T-cell (primary cell): ENCODE results near the gene ZNF774. TPM values are rescaled to one million over a fixed set of nuclear protein-coding genes. Genes with fewer than 3 reads are reported as not detected.

ENCODE experiments used
- ATAC-seq, 4 experiments: fragments of 200-7000 bp in 3 of 4; fragments of 150-1000 bp in 1 of 4; cut with Tn5 transposase; replicated peaks in 1 of 4; 1 replicate in 3 of 4; 2 replicates in 1 of 4; pipeline ENCODE4 v1.10.0; 2021; ENCODE audit warnings: moderate library complexity in 3 of 4, mild to moderate bottlenecking in 2 of 4, moderate number of reproducible peaks in 1 of 4
- CTCF ChIA-PET, 2 donors: fragments of 300-600 bp; sonication (Branson Sonifier 250); formaldehyde crosslinking; loops; one replicate each; lab custom pipeline; 2022; ENCODE audit warnings: antibody characterized with exemption in 2 of 2; lab: Charles Lee
- POLR2A ChIA-PET, 2 donors: fragments of 300-600 bp; sonication (Branson Sonifier 250); formaldehyde crosslinking; loops; one replicate each; lab custom pipeline; 2022; ENCODE audit warnings: antibody characterized with exemption in 2 of 2; lab: Charles Lee
- DNase-seq, 35 experiments: peaks; one replicate each; pipeline versions ENCODE4 v3.0.0 to v3.0.0-alpha.2; 2013 to 2023
- H3K27ac ChIP-seq: one replicate; pipeline ENCODE4 v1.5.1; 2013; ENCODE audit warnings: low read length
- H3K27me3 ChIP-seq, 2 experiments: replicated peaks in 1 of 2; 1 replicate in 1 of 2; 2 replicates in 1 of 2; pipeline versions ENCODE4 v1.6.1 to v1.7.0; 2013; ENCODE audit warnings: low read length in 1 of 2, mixed read lengths in 1 of 2; ENCODE audit not compliant: control insufficient read depth in 2 of 2, insufficient read depth in 2 of 2; ENCODE audit errors: extremely low read depth in 1 of 2
- H3K36me3 ChIP-seq, 2 donors: 1 replicate in 1 of 2; 2 replicates in 1 of 2; pipeline versions ENCODE4 v1.6.1 to v1.7.0; 2013; ENCODE audit warnings: low read length in 1 of 2; ENCODE audit not compliant: control insufficient read depth in 2 of 2, insufficient read depth in 1 of 2; ENCODE audit errors: extremely low read depth in 1 of 2
- H3K4me1 ChIP-seq, 2 experiments: 1 replicate in 1 of 2; 2 replicates in 1 of 2; pipeline versions ENCODE4 v1.6.1 to v1.7.0; 2013; ENCODE audit warnings: low read length in 2 of 2, mixed read lengths in 1 of 2; ENCODE audit not compliant: insufficient read depth in 2 of 2, control insufficient read depth in 1 of 2; ENCODE audit errors: extremely low read depth in 1 of 2
- H3K4me3 ChIP-seq, 2 donors: 1 replicate in 1 of 2; 2 replicates in 1 of 2; pipeline versions ENCODE4 v1.5.1 to v1.7.0; 2013; ENCODE audit warnings: mild to moderate bottlenecking in 2 of 2, low read length in 1 of 2, moderate library complexity in 1 of 2; ENCODE audit not compliant: control insufficient read depth in 1 of 2; ENCODE audit errors: extremely low read depth in 1 of 2
- H3K9me3 ChIP-seq: 2 replicates; pipeline ENCODE4 v1.7.0; 2013
- H3K27ac Mint-ChIP-seq, 2 donors: one replicate each; pipeline ENCODE4 v1.8.0; 2020 to 2021; ENCODE audit warnings: mild to moderate bottlenecking in 2 of 2, mixed read lengths in 2 of 2
- H3K27me3 Mint-ChIP-seq, 2 donors: one replicate each; pipeline ENCODE4 v1.8.0; 2021 to 2022; ENCODE audit warnings: mixed read lengths in 2 of 2
- H3K36me3 Mint-ChIP-seq: one replicate; pipeline ENCODE4 v1.8.0; 2021; ENCODE audit warnings: mixed read lengths
- H3K4me1 Mint-ChIP-seq, 3 donors: one replicate each; pipeline ENCODE4 v1.8.0; 2020 to 2022; ENCODE audit warnings: mixed read lengths in 3 of 3, mild to moderate bottlenecking in 1 of 3
- H3K4me3 Mint-ChIP-seq, 3 donors: one replicate each; pipeline ENCODE4 v1.8.0; 2020 to 2022; ENCODE audit warnings: mild to moderate bottlenecking in 3 of 3, mixed read lengths in 3 of 3, moderate library complexity in 3 of 3
- H3K9me3 Mint-ChIP-seq, 3 donors: one replicate each; pipeline ENCODE4 v1.8.0; 2020 to 2022; ENCODE audit warnings: mixed read lengths in 3 of 3
- WGBS: methylation state at CpG from one replicate; pipeline ENCODE4 v1.1.5; 2013; ENCODE audit warnings: missing lambda C conversion rate; ENCODE audit not compliant: insufficient coverage; 5-methylcytosine and 5-hydroxymethylcytosine counted together
- total RNA-seq, 35 experiments: library from RNA in 6 of 35; stranded (reverse) in 6 of 35; fragments of 120-200 nt in 1 of 35; gene quantifications; one replicate each; pipeline versions ENCODE4 v1.2.1 to v1.2.4 and lab custom pipeline; 2013 to 2026

The ZNF774 gene
- total RNA-seq, 5 donors from 2014 or later (not counting 1 experiment from before 2014, with no cell fraction given) = 0.61 to 0.85 (median 0.70) TPM

DNA sequence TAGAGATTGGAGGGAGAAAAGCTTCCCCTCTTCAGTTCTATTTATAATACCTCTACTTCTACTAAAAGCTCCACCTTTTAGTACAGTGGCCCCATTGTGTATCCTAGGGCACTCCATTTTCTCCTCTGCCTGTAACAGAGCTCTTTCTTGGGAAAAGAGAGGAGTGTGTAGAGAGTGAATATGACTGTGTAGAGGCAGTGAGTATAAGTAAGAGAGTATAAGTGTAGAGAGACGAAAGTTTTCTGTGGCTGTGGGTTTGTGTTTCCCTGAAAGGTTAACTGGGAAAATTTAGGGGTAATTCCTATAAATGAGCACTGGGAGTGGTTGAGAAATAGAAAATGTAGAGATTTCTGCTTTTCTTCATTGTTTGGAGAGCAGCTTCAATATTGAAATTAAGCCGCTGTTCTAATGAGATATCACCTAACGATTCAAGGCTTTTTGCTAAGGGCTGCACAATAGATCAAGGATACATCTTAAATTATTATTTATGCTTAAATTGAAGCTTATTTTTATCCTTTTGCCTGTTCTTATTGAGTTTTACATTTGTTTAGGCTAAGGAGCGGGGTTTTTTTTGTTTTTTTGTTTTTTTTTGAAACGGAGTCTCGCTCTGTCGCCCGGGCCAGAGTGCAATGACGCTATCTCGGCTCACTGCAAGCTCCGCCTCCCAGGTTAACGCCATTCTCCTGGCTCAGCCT lies 42.8 kb downstream of the ZNF774 start:
- Histone ChIP-seq H3K9me3 (no peaks in the 10 kb centered on the region), H3K4me3 (no peak overlapping the region), H3K27me3 (no peaks in the 10 kb centered on the region), H3K27ac (no peak overlapping the region), H3K36me3 (peaks cover 4 to 17% of the 10 kb centered on the region in 2 donors), H3K4me1 (peaks cover 23 to 40% of the 10 kb centered on the region in 2 experiments)
- ATAC-seq (no peak), DNase-seq (no peak)
- POLR2A ChIA-PET = no interaction called here
- peak overlapping the region; percentile 76 to 79 for H3K27ac Mint-ChIP-seq
- CTCF ChIA-PET = interaction anchor here (0.6 to 1.2 kb wide), 2 partner anchors 33 to 131 kb away, joined by 3 to 5 read pairs; no protein-coding TSS in a partner anchor
- WGBS = 44% methylated on average over 1 of the region's 12 CpGs
- peaks cover 73 to 78% (median 75%) of the 10 kb centered on the region in 3 donors for H3K4me1 Mint-ChIP-seq
- H3K27me3 Mint-ChIP-seq = no peaks in the 10 kb centered on the region
- peak overlapping the region in 1 of 3 donors; percentile 6 for H3K4me3 Mint-ChIP-seq
- no peaks in the 10 kb centered on the region for H3K9me3 Mint-ChIP-seq
- peaks cover 47% of the 10 kb centered on the region for H3K36me3 Mint-ChIP-seq

DNA sequence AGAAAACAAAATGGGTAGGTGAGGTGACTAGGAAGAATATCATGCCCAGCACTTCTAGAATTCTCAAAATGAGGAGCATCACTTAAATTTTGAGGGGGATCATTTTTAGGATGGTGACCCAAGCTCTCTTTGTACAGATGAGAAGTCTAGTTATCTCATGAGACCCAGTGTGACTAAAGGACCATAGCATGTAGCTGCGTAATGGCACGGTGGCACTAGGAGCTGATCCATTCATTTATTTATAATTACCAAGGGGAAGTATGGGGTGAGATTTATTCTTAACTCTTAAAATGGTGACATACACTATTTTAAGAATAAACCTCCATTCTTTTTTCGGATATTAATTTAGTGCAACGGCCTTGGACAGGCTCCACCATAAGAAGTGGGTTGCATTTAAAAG lies 44.2 kb downstream of the ZNF774 start:
- peak overlapping the region; percentile 32 to 56 for H3K27ac Mint-ChIP-seq
- H3K4me1 Mint-ChIP-seq = peaks cover 73 to 78% (median 75%) of the 10 kb centered on the region in 3 donors
- ChIA-PET CTCF (no interaction called here), POLR2A (no interaction called here)
- H3K27me3 ChIP-seq = no peaks in the 10 kb centered on the region
- peaks cover 0 to 11% of the 10 kb centered on the region in 2 donors for H3K36me3 ChIP-seq
- no CpG with 5 or more reads among the region's 4 CpGs for WGBS
- ATAC-seq (no peak), DNase-seq (no peak)
- H3K27me3 Mint-ChIP-seq = no peaks in the 10 kb centered on the region
- no peak overlapping the region for H3K4me3 ChIP-seq
- peaks cover 38% of the 10 kb centered on the region for H3K36me3 Mint-ChIP-seq
- H3K9me3 ChIP-seq = no peaks in the 10 kb centered on the region
- H3K4me1 ChIP-seq = peaks cover 23 to 39% of the 10 kb centered on the region in 2 experiments
- H3K4me3 Mint-ChIP-seq = peak overlapping the region in 1 of 3 donors; percentile 1
- no peaks in the 10 kb centered on the region for H3K9me3 Mint-ChIP-seq
- no peak overlapping the region for H3K27ac ChIP-seq

DNA sequence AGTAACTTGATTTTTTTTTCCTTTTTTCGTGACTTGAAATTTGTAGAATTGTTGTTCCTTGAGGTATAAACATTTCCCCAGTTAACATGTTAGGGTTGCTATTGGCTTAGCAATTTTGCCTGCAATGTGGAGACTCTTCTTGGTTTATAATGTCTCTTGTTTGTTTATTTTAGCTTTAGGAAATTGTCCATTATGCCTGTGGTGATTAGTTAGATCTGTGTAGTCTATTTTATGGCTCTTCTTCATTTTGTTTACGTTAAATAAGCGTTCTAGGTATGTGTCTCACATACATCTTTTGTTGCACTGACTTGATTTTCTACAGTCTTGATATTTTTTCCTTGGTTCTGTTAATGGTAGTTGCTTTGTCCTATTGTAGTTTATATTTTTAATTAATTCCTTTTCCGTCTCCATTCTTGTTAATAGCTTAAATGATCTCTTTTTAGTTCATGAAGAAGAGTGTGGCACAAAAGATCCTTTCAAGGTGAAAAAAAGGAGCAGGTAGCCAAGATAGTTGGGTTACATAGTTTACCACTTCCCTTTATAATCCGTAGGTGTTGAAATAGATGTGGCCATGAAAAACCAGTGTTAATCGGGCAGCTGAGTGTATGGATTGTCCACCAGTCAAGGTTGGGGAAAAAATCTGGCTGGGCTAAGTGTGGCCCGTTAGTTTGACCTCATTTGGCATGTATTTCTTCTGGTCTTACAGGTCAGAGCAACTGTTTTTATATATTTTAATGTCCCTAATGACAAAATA lies 48.1 kb downstream of the ZNF774 start:
- peaks cover 68 to 73% (median 73%) of the 10 kb centered on the region in 3 donors for H3K4me1 Mint-ChIP-seq
- H3K27ac ChIP-seq = peak overlapping the region; percentile 99
- ChIA-PET POLR2A (interaction anchor here (0.6 to 4.8 kb wide), 5 partner anchors 9 to 191 kb away, joined by 3 to 49 read pairs (median 6); partner anchors contain the start of gene IQGAP1 (in 2 of the 2)), CTCF (interaction anchor here in 1 of 2 donors (0.7 to 3.8 kb wide), 6 partner anchors 8 to 50 kb away, joined by 3 to 15 read pairs (median 4); partner anchors contain the start of gene IQGAP1)
- peak overlapping the region; percentile 31 to 35 for H3K4me3 ChIP-seq
- H3K9me3 Mint-ChIP-seq = no peaks in the 10 kb centered on the region
- peaks cover 11% of the 10 kb centered on the region for H3K36me3 Mint-ChIP-seq
- H3K27me3 Mint-ChIP-seq = no peaks in the 10 kb centered on the region
- no peaks in the 10 kb centered on the region for H3K36me3 ChIP-seq
- H3K27ac Mint-ChIP-seq = peak overlapping the region; percentile 97 to 98
- H3K4me3 Mint-ChIP-seq = peak overlapping the region; percentile 66 to 71 (median 70)
- peaks cover 25 to 39% of the 10 kb centered on the region in 2 experiments for H3K4me1 ChIP-seq
- DNase-seq = peak in 2 of 35 experiments; percentile 12 to 54
- 0% methylated on average over 1 of the region's 7 CpGs for WGBS
- H3K27me3 ChIP-seq = no peaks in the 10 kb centered on the region
- ATAC-seq = peak in 3 of 4 experiments; percentile 18 to 40 (median 32)
- no peaks in the 10 kb centered on the region for H3K9me3 ChIP-seq

DNA sequence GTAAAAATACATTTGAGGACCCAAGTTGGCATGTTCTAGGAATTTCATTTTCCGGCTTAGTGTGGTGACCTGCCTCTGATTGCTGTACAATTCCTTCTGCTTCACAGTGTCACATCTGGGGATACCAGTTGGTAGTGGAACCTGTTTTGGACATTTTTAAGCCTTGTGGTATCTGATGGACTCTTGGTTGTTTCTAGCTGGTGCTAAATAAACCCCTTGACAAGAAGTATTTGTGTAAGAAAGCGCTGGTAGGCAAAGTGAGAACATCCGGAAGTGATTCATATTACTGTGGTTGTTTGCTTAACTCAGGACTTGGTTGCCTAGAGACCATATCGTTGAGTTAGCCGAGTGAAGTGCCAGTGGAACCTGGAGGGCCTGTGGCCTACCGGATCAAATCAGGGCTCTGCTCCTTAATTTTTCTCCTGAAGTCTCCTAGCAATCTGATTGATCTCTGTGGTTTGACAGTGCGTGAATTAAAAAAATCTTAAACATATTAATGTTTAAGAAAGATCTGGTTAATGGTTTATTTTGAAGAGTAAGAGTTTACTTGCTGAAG lies 48.8 kb downstream of the ZNF774 start:
- H3K4me1 Mint-ChIP-seq = peaks cover 66 to 72% (median 72%) of the 10 kb centered on the region in 3 donors
- H3K36me3 Mint-ChIP-seq = peaks cover 8% of the 10 kb centered on the region
- peaks cover 25 to 35% of the 10 kb centered on the region in 2 experiments for H3K4me1 ChIP-seq
- no peaks in the 10 kb centered on the region for H3K36me3 ChIP-seq
- H3K4me3 ChIP-seq = peak overlapping the region; percentile 31 to 35
- H3K27me3 ChIP-seq = no peaks in the 10 kb centered on the region
- no peaks in the 10 kb centered on the region for H3K9me3 Mint-ChIP-seq
- DNase-seq (peak in 34 of 35 experiments; percentile 18 to 92 (median 56)), ATAC-seq (peak; percentile 95 to 100 (median 100))
- H3K27ac Mint-ChIP-seq = peak overlapping the region; percentile 97 to 98
- H3K9me3 ChIP-seq = no peaks in the 10 kb centered on the region
- peak overlapping the region; percentile 66 to 71 (median 70) for H3K4me3 Mint-ChIP-seq
- ChIA-PET POLR2A (interaction anchor here (0.6 to 4.8 kb wide), 4 partner anchors 12 to 190 kb away, joined by 3 to 49 read pairs (median 8); partner anchors contain the start of gene IQGAP1 (in 2 of the 2)), CTCF (interaction anchor here in 1 of 2 donors (0.6 to 3.8 kb wide), 5 partner anchors 9 to 469 kb away, joined by 3 to 15 read pairs (median 4); partner anchors contain the start of gene IQGAP1)
- peak overlapping the region; percentile 99 for H3K27ac ChIP-seq
- 10% methylated on average over 5 of the region's 7 CpGs for WGBS
- H3K27me3 Mint-ChIP-seq = no peaks in the 10 kb centered on the region

DNA sequence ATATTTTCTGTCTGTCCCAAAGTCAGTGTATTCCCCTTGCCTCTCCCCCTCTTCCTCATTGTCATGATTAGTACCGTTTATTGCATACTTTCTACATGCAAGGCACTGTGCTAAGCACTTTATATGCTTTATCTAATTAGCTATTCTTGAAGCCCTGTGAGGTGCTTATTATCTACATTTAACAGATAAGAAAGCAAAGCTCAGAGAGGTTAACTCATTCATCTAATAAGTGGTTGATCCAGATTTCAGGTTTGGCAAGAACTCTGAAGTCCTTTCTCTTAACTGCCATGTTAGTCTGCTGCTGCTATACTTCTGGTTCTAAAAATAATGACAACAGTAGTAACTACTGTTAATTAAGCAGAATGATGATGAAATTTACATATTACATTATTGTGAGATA lies 49.4 kb downstream of the ZNF774 start:
- H3K27ac Mint-ChIP-seq = peak overlapping the region; percentile 97 to 98

More for the DNA sequence above, 49.4 kb downstream of the ZNF774 start:
- no peak for ATAC-seq
- Mint-ChIP-seq H3K9me3 (no peaks in the 10 kb centered on the region), H3K36me3 (peaks cover 3% of the 10 kb centered on the region), H3K4me3 (peak overlapping the region; percentile 66 to 71 (median 70)), H3K4me1 (peaks cover 67 to 73% (median 72%) of the 10 kb centered on the region in 3 donors), H3K27me3 (no peaks in the 10 kb centered on the region)
- no peaks in the 10 kb centered on the region for H3K9me3 ChIP-seq
- H3K36me3 ChIP-seq = no peaks in the 10 kb centered on the region
- DNase-seq = peak in 1 of 35 experiments; percentile 25
- ChIA-PET CTCF (interaction anchor here in 1 of 2 donors (0.6 to 3.8 kb wide), 3 partner anchors 9 to 469 kb away, joined by 3 to 15 read pairs (median 6); partner anchors contain the start of gene IQGAP1), POLR2A (interaction anchor here (0.6 to 4.8 kb wide), 5 partner anchors 10 to 128 kb away, joined by 3 to 49 read pairs (median 6); partner anchors contain the start of gene IQGAP1 (in 2 of the 2))
- WGBS = no CpG with 5 or more reads among the region's 1 CpG
- no peaks in the 10 kb centered on the region for H3K27me3 ChIP-seq
- no peak overlapping the region for H3K4me3 ChIP-seq
- peaks cover 25 to 34% of the 10 kb centered on the region in 2 experiments for H3K4me1 ChIP-seq
- peak overlapping the region; percentile 99 for H3K27ac ChIP-seq
